DND-41 (cell line): ENCODE measurements around the gene ZDHHC7.

ENCODE experiments used
- ATAC-seq: fragments of 200-7000 bp; cut with Tn5 transposase; 3 replicates; pipeline ENCODE4 v1.9.1; 2021; ENCODE audit warnings: low read depth; ENCODE audit not compliant: insufficient read depth
- DNase-seq: peaks from one replicate; pipeline ENCODE4 v3.0.0-alpha.2; 2020
- H2AFZ ChIP-seq: 2 replicates; pipeline ENCODE4 v1.6.0; 2012; ENCODE audit warnings: low read depth, low read length
- H3K27ac ChIP-seq: 2 replicates; pipeline ENCODE4 v1.5.1; 2012; ENCODE audit warnings: low read length, inconsistent platforms
- H3K27me3 ChIP-seq: fragments of 200-600 bp; sonication (generic); 2 replicates; pipeline ENCODE4 v1.6.0; 2012; ENCODE audit warnings: low read length, mild to moderate bottlenecking, inconsistent platforms; ENCODE audit not compliant: insufficient read depth, poor library complexity
- H3K36me3 ChIP-seq: 2 replicates; pipeline ENCODE4 v1.5.1; 2012; ENCODE audit warnings: low read length, inconsistent platforms; ENCODE audit not compliant: insufficient read depth
- H3K4me1 ChIP-seq: 2 replicates; pipeline ENCODE4 v1.5.1; 2012; ENCODE audit warnings: mild to moderate bottlenecking, low read length; ENCODE audit not compliant: insufficient read depth
- H3K4me2 ChIP-seq: 2 replicates; pipeline ENCODE4 v1.6.0; 2012; ENCODE audit warnings: mild to moderate bottlenecking, moderate library complexity, low read length, inconsistent platforms; ENCODE audit not compliant: insufficient read depth
- H3K4me3 ChIP-seq, 2 experiments: fragments of 200-600 bp in 1 of 2; shearing (Covaris generic) in 1 of 2; 2 replicates each; pipeline ENCODE4 v1.5.1; 2012 to 2016; ENCODE audit warnings: inconsistent platforms in 2 of 2, low read length in 2 of 2, mild to moderate bottlenecking in 2 of 2, low read depth in 1 of 2, moderate library complexity in 1 of 2
- H3K79me2 ChIP-seq: 2 replicates; pipeline ENCODE4 v1.6.0; 2012; ENCODE audit warnings: low read length, inconsistent platforms; ENCODE audit not compliant: insufficient read depth
- H3K9ac ChIP-seq: 2 replicates; pipeline ENCODE4 v1.6.0; 2012; ENCODE audit warnings: low read depth, mild to moderate bottlenecking, inconsistent platforms, low read length, moderate library complexity
- H3K9me3 ChIP-seq: 2 replicates; pipeline ENCODE4 v1.5.1; 2012; ENCODE audit warnings: low read length, moderate library complexity, mild to moderate bottlenecking, inconsistent platforms; ENCODE audit not compliant: insufficient read depth, severe bottlenecking
- H4K20me1 ChIP-seq: 2 replicates; pipeline ENCODE4 v1.6.0; 2012; ENCODE audit warnings: low read length; ENCODE audit not compliant: insufficient read depth
- EZH2 ChIP-seq: IDR thresholded peaks from 3 replicates; pipeline ENCODE4 v1.6.1; 2012; ENCODE audit warnings: borderline replicate concordance, low read depth, mild to moderate bottlenecking, moderate library complexity, low read length, inconsistent platforms; ENCODE audit not compliant: severe bottlenecking
- TF ChIP-seq, protein P1 (sequence below): IDR thresholded peaks from 2 replicates; pipeline ENCODE4 v1.5.1; 2012; ENCODE audit warnings: borderline replicate concordance, low read length, moderate library complexity, mild to moderate bottlenecking; ENCODE audit not compliant: poor library complexity, severe bottlenecking; ENCODE audit errors: extremely low read depth

Gene ZDHHC7

GRCh38 chr16:84933774-84934631 lies 77.3 kb downstream of the ZDHHC7 start:
- Histone ChIP-seq H3K27me3 (no peaks in the 10 kb centered on the region), H3K27ac (no peak overlapping the region), H3K4me3 (no peak overlapping the region), H3K79me2 (no peaks in the 10 kb centered on the region), H2AFZ (no peak overlapping the region), H3K36me3 (no peaks in the 10 kb centered on the region), H3K4me1 (no peaks in the 10 kb centered on the region), H3K4me2 (no peak overlapping the region), H3K9ac (no peak overlapping the region), H3K9me3 (no peaks in the 10 kb centered on the region), H4K20me1 (no peaks in the 10 kb centered on the region)
- no peak for ATAC-seq
- no peak for DNase-seq
- TF ChIP-seq EZH2, result no peak
- TF ChIP-seq, protein P1, sequence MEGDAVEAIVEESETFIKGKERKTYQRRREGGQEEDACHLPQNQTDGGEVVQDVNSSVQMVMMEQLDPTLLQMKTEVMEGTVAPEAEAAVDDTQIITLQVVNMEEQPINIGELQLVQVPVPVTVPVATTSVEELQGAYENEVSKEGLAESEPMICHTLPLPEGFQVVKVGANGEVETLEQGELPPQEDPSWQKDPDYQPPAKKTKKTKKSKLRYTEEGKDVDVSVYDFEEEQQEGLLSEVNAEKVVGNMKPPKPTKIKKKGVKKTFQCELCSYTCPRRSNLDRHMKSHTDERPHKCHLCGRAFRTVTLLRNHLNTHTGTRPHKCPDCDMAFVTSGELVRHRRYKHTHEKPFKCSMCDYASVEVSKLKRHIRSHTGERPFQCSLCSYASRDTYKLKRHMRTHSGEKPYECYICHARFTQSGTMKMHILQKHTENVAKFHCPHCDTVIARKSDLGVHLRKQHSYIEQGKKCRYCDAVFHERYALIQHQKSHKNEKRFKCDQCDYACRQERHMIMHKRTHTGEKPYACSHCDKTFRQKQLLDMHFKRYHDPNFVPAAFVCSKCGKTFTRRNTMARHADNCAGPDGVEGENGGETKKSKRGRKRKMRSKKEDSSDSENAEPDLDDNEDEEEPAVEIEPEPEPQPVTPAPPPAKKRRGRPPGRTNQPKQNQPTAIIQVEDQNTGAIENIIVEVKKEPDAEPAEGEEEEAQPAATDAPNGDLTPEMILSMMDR, result no peak

DNA sequence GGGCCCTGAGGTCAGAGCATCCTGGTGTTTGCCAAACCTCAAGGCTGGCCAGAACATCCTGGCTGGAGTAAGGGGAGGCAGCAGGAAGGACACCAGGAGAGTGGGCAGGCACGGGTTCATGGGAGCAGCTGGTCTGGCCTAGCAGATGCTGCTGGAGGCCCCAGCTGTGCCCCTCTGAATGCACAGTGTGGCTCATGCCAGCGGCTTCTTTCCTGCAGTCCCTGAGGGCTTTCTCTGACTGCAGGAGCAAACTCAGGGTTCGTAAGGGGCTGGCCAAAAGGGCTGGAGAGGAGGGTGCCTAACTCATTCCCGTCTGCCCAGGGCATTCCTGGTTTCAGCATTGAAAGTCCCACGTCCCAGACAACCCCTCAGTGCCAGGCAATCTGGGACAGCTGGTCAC lies 78.7 kb downstream of the ZDHHC7 start:
- Histone ChIP-seq H3K9me3 (no peaks in the 10 kb centered on the region), H3K27me3 (no peaks in the 10 kb centered on the region), H3K36me3 (no peaks in the 10 kb centered on the region), H3K4me2 (no peak overlapping the region), H2AFZ (no peak overlapping the region), H3K27ac (no peak overlapping the region), H4K20me1 (no peaks in the 10 kb centered on the region), H3K4me3 (no peak overlapping the region), H3K9ac (no peak overlapping the region), H3K4me1 (no peaks in the 10 kb centered on the region), H3K79me2 (no peaks in the 10 kb centered on the region)
- TF ChIP-seq, protein P1, result no peak
- no peak for TF ChIP-seq EZH2
- ATAC-seq, result no peak
- no peak for DNase-seq

DNA sequence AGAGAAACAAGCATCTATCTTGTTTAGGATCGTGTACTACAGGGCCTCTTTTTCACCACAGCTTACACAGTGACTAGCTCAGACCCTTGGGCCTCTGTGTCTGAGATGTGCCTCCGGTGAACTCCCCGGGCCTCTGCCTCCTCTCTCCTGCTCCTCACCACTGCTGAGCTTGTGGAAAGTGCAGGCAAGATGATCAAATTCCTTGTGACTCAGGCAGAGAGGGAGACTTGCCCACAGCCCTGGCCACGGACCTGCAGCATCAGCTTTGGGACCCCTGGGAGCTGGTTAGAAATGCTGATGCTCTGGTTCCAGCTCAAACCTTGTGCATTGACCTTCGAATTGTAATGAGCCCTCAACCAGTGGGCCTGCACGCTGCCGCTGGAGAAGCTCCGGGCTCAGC lies 79.8 kb downstream of the ZDHHC7 start:
- no peaks in the 10 kb centered on the region for H3K4me1 ChIP-seq
- no peaks in the 10 kb centered on the region for H3K36me3 ChIP-seq
- H3K79me2 ChIP-seq, result no peaks in the 10 kb centered on the region
- no peaks in the 10 kb centered on the region for H4K20me1 ChIP-seq
- H3K4me2 ChIP-seq, result no peak overlapping the region
- DNase-seq, result no peak
- no peaks in the 10 kb centered on the region for H3K9me3 ChIP-seq
- ATAC-seq, result no peak
- H3K27ac ChIP-seq, result no peak overlapping the region
- H3K27me3 ChIP-seq, result no peaks in the 10 kb centered on the region
- H3K9ac ChIP-seq, result no peak overlapping the region
- no peak overlapping the region for H3K4me3 ChIP-seq
- TF ChIP-seq, protein P1, result no peak
- TF ChIP-seq EZH2, result no peak
- H2AFZ ChIP-seq, result no peak overlapping the region
